B cell (primary cell): Measurements from ENCODE around the gene PSMD3.

Source experiments
- CTCF ChIP-seq: fragments of 200-600 bp; IDR thresholded peaks from one replicate; pipeline ENCODE4 v1.8.0; 2022; ENCODE audit warnings: antibody characterized with exemption, mild to moderate bottlenecking
- EZH2 ChIP-seq: IDR thresholded peaks from 2 replicates; pipeline ENCODE4 v1.6.1; 2012; ENCODE audit warnings: borderline replicate concordance, low read depth, mild to moderate bottlenecking, moderate library complexity, low read length; ENCODE audit not compliant: insufficient read depth, poor library complexity, severe bottlenecking

DNA sequence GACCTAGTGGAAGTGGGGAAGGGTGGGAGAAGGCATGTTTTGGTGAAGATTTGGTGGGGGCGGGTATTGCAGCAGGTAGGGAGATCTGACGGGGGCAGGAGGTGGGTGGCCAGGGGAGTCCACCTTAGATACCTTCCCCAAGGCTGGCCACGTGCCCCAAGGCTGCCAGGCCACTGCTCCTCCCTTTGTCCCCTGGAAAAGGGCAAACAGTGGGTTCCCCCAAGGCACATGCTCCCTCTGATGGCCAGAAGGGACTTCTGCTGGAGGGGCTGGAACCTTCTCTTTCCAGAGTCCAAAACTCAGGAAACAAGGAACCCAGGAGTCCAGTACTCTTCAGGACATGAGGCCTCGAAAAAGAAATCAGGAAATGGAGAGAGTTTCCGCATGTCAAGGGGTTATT, 6.2 kb upstream of the PSMD3 start:
- TF ChIP-seq CTCF = no peak
- TF ChIP-seq EZH2 = no peak
